HUDEP-2 (cell line): ENCODE data around the gene NAA16.
"Not testable (repeated sequence)": the region's sequence is repeated elsewhere in the genome, so short reads cannot be mapped to it uniquely, and the experiment has no call there.

Experiments
- DNase-seq, 76 experiments: peaks; one replicate each; lab custom pipeline; 2025; ENCODE audit not compliant: unreplicated experiment in 76 of 76; lab: John Stamatoyannopoulos, UW

The NAA16 gene

GRCh38 chr13:41403983-41404382 is 92.9 kb downstream of the NAA16 start:
- DNase-seq = no peak

GRCh38 chr13:41405367-41405766 is 94.3 kb downstream of the NAA16 start:
- DNase-seq = no peak

GRCh38 chr13:41407380-41407779 is 96.3 kb downstream of the NAA16 start:
- DNase-seq = no peak

- no peak for DNase-seq
These were observed 97.1 kb downstream of the NAA16 start for GRCh38 chr13:41408121-41408520.

DNA sequence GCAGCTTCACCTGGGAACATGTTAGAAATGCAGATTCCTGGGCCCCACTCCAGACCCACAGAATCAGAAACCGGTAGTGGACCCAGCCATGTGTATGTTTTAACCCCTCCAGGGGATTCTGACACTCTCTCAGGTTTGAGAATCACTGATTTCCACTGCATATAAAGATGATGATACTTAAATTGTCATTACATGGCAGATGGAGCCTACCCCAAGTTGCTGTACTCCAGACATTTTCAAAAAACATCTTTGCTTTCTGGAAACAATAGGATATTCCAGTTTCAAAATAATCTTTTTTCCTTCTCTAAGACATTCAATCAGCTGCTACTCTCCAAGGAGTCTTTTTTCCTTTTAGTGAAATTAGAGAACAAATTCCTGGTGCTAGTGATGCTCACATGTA is 97.7 kb downstream of the NAA16 start:
- no peak for DNase-seq

GRCh38 chr13:41409611-41410010 is 98.5 kb downstream of the NAA16 start:
- DNase-seq = no peak

DNA sequence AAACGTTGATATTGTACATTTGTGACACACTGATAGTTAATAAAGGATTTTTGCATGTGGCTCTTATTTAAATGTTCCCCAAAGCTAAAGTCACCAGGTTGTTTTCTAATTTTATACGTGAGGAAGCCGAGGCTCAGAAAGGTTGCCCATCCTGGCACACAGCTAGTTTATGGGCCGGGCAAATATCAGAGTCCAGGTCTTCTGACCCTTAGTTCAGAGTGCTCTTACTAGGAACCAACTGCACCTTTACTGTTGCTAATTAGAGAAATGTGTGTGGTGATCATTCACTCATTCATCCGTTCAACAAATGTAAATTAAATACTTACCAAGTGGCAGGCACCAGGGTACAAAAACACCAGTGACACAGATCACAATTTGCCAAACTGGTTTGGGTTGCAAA is 100.0 kb downstream of the NAA16 start:
- DNase-seq = no peak

DNA sequence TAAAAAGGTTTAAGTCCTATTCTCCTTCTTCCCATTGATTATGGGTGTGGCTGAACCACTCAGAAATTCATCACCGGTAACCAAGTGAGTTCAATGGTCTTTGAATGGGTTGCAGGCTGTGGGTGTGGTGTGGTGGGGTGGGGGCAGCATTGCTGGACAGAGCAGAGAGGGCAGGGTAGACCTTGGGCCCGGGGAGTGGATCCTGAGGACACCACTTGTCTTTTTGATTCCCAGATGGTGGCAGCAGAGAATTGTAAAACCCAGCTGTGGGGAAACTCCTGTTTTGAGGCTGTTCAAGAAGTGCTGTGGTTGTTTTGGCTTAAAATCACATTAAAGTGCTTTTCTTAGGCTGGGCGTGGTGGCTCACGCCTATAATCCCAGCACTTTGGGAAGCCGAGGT is 100.5 kb downstream of the NAA16 start:
- DNase-seq = peak in 16 of 76 experiments; percentile 3 to 32 (median 16)

DNA sequence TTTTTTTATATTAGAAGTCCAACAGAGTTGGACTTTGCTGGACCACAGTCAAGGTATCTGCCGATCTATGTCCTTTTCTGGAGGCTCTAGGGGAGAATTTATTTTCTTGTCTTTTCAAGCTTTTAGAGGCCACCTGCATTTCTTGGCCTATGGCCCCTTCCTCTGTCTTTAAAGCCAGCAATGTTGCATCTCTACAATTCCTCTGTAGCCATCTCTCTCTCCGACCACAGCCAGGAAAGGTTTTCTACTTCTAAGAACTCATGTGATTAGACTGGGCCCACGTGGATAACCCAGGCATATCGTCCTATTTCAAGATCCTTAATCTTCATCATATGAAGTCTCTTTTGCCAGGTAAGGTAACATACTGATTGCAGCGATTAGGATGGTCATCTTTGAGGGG is 102.8 kb downstream of the NAA16 start:
- DNase-seq = no peak

GRCh38 chr13:41416276-41416675 is 105.2 kb downstream of the NAA16 start:
- DNase-seq = no peak

DNA sequence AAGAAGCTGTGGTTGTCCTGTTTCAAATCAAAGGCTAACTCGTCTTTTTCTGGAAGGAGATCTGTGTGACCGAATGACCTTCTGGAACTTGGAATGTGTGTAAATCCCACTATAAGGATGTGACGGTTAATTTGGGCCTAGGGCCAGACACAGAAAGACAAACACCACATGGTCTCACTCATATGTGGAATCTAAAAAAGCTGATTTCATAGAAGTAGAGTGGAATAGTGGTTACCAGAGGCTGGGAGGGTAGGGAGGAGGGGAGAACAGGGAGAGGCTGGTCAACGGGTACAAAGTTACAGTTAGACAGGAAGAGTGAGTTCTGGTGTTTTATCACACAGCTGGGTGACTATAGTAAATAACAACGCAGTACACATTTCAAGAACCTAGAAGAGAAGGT is 107.0 kb downstream of the NAA16 start:
- no peak for DNase-seq

- no peak for DNase-seq
These were observed 107.7 kb downstream of the NAA16 start for GRCh38 chr13:41418731-41419130.

DNA sequence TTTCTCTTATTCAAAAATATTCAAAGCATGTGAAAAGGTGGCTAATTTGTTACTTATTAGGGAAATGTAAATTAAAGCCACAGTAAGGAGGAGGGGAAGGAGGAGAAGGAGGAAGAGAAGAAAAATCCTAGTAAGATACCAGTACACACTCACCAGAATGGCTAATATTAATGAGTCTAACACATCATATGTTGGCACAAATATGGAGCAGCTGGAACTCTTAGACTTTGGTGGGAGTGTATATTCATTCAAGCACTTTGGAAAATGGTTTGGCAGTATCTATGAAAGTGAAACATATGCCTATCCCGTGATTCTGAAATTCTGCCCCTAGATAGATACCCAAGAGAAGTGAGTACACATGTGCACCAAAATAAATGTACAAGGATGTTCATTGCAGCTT is 108.1 kb downstream of the NAA16 start:
- DNase-seq = no peak

DNA sequence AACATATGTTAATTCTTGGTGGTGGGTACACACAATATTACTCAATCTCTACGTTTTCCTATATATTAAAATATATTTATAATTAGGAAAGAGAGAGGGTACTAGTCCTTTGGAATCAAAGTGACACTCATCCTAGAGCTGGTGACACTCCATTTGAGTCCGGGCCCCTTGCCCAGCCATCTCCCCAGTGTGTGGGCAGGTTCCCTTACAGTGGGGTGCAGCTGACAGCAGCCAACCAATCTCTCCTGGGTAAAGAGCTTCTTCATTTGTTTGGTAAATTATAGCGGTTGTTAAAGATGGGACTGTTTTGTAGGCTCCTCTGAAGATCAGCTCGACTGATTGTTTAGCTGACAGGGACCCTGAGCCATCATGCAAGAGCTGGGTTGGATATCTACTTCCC is 109.1 kb downstream of the NAA16 start:
- no peak for DNase-seq

GRCh38 chr13:41421330-41421729 is 110.3 kb downstream of the NAA16 start:
- DNase-seq = not testable (repeated sequence)

GRCh38 chr13:41421983-41422382 is 110.9 kb downstream of the NAA16 start:
- DNase-seq = not testable (repeated sequence)

- not testable (repeated sequence) for DNase-seq
These were observed 112.2 kb downstream of the NAA16 start for GRCh38 chr13:41423259-41423658.

- not testable (repeated sequence) for DNase-seq
These were observed 113.6 kb downstream of the NAA16 start for GRCh38 chr13:41424675-41425074.

- no peak for DNase-seq
These were observed 115.0 kb downstream of the NAA16 start for GRCh38 chr13:41426047-41426446.
